Breast epithelium (tissue), 3 donors: ENCODE results near the gene NME9.
A peak's percentile ranks its signal among the peaks of the same experiment; 100 is the strongest.

Experiments used
- POLR2A ChIP-seq: fragments of 450-650 bp; IDR thresholded peaks from one replicate; pipeline ENCODE4 v1.6.1; 2016; ENCODE audit warnings: antibody characterized with exemption, mild to moderate bottlenecking, moderate library complexity
- POLR2AphosphoS5 ChIP-seq, 3 donors: sonication (generic); formaldehyde crosslinking; IDR thresholded peaks; one replicate each; pipeline ENCODE4 v1.6.1; 2017; ENCODE audit warnings: antibody characterized with exemption in 3 of 3
- TF ChIP-seq, protein P1 (sequence below), 3 donors: fragments of 450-650 bp; IDR thresholded peaks; one replicate each; pipeline ENCODE4 v1.5.1; 2016 to 2017; ENCODE audit warnings: antibody characterized with exemption in 3 of 3, mild to moderate bottlenecking in 3 of 3, moderate library complexity in 3 of 3

DNA sequence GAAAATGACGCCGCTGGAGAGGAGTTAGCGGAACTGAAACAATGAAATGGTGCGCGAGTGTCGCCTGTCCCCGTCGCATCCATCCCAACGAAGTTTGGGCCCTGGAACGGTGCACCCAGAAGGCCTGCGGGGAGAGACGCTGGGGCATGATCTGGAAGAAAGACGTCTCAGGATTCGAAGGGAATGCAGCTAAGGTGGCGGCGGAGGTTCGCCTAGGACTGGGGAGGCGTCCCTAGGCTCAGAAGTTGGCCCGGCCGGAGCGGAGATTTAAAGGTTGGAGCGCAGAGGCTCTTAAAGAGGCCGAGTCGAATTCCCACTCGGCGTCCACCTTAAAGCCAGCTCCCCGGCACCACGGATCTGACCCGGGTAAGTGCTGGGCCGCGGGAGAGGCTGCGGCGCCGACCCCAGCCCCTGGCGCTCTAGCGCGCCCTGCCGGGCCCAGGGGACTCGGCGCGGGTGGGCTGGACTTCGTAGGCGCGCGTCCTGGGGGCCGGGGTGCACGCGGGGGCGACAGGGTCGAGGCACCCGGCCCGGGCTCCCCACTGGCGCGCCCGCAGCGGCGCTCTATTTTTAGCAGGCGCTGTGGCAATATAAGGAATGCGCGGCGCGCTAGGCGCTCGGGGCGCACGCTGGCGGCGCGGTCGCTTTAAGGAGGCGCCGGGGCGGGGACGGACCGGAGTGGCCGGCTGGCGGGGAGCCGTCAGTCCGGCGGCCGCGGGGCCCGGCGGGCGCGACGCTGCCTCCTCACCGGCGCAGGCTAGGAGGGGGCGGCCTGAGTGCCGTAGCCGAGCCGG, 18.5 kb upstream of the NME9 start, which contains the start of gene MRAS:
- TF ChIP-seq, protein P1, sequence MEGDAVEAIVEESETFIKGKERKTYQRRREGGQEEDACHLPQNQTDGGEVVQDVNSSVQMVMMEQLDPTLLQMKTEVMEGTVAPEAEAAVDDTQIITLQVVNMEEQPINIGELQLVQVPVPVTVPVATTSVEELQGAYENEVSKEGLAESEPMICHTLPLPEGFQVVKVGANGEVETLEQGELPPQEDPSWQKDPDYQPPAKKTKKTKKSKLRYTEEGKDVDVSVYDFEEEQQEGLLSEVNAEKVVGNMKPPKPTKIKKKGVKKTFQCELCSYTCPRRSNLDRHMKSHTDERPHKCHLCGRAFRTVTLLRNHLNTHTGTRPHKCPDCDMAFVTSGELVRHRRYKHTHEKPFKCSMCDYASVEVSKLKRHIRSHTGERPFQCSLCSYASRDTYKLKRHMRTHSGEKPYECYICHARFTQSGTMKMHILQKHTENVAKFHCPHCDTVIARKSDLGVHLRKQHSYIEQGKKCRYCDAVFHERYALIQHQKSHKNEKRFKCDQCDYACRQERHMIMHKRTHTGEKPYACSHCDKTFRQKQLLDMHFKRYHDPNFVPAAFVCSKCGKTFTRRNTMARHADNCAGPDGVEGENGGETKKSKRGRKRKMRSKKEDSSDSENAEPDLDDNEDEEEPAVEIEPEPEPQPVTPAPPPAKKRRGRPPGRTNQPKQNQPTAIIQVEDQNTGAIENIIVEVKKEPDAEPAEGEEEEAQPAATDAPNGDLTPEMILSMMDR (IDR thresholded peaks at IDR 0.05): peak in 1 of 3 donors; percentile 40
- TF ChIP-seq POLR2A: no peak
- TF ChIP-seq POLR2AphosphoS5 (IDR thresholded peaks at IDR 0.05): no peak
